Activated T-helper 1 cell treated with Interleukin-2 at 50 U/mL for 16 hours (primary cell): Measurements from ENCODE around the gene PDK3.

Experiments
- DNase-seq: peaks from one replicate; pipeline ENCODE4 v3.0.0-alpha.2; 2020; ENCODE audit warnings: low read depth

PDK3 gene

DNA sequence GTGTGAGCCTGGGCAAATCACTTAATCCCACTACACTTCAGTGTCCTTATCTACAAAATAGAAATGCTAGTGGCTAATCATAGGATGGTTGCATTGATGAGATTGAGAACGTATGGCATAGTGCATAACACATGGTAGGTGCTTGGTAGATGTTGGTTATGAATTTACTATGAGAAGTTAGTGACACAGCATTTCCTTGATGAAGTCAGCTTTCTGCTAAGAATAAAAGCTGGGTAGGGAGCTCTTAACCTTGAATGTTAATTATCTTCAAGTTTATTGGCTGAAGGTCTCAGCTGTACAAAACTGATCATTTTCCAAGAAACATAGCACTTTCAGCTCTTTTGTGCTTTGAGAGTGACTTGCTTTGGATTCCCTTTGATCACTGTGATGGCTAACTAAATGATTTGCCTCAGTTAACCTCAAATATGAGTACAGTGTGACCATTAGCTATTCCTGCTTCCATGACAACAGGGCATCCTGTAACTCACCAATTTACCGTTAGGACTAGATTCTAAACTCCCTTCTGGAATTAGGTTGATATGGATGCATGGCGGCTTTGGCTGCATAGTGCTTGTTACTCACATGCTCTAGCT is 17.8 kb downstream of the PDK3 start:
- no peak for DNase-seq

DNA sequence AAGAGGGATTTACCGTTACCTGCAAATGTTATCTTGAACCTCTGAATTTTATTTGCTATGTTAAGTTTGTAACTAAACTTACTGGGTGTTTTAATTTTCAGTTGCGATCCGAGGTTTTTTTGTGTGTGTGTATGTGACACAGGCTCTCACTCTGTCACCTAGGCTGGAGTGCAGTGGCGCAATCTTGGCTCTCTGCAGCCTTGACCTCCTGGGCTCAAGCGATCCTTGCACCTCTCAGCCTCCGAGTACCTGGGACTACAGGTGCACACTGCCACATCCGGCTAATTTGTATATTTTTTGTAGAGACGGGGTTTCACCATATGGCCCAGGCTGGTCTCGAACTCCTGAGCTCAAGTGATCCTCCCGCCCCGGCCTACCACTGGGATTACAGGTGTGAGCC is 18.5 kb downstream of the PDK3 start:
- no peak for DNase-seq

DNA sequence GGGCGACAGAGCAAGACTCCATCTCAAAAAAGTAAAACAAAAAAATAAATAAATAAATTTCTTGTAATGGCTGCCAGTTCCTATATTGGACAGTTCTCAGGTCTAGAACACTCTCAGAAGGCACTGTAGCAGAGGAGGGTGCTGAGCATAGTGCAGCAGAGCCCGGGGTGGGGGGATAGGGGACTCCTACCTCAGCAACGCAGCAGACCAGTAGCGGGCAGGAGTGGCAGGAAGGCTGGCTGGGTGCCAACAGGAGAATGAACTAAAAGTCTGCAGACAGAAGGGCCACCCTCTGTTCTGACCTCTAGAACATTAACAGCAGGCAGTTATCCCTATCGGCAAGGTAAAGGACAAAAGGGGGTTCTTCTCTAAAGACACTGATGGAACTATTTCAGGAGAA is 20.2 kb downstream of the PDK3 start:
- DNase-seq: no peak

DNA sequence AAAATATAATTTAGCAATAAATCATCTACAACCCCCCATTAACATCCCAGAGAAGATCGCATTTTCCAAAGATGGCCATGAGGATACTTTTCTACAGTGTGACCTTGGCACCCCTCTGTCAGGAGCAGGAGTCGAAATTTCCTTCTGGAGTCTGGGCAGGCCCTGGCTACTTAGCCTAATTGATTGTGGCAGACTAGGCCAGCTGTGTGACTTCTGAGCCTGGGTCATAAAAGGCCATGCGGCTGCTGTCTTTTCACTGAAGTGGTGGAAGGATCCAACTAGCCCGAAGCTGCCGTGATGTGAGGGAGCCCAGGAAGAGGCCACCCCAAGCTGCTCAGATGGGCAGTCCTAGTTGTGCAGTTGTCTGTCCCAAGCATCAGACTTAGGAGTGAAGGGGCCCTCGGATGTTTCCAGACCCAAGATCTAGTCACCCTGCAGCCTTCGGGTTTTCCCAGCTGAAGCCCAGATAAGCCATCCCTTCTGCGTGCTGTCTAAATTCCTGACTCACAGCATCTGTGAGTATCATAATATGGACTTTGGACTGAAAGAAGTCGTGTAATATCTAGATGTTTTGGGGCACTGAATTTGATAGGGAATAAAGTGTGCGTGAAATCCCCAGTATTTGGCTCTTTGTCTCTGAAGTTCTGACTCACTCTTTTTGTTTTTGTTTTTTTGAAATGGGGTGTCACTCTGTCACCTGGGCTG is 21.0 kb downstream of the PDK3 start:
- DNase-seq: no peak

DNA sequence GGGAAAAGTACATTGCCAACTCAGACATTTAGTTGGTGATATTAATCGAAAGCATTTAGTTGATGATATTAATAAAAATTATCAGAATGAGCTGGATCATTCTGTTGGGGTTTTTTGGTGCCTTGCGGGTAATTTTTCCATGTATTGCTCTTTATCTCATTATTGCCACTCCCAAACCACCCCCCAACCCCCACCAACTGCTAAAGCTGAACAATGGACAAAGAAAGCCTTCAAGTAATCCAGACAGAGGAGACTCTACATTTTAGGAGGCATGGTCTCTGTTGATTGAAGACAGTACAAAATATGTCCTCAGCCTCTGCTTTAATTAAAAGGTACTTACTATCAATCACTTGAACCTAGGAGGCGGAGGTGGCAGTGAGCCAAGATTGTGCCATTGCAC is 22.5 kb downstream of the PDK3 start:
- no peak for DNase-seq

DNA sequence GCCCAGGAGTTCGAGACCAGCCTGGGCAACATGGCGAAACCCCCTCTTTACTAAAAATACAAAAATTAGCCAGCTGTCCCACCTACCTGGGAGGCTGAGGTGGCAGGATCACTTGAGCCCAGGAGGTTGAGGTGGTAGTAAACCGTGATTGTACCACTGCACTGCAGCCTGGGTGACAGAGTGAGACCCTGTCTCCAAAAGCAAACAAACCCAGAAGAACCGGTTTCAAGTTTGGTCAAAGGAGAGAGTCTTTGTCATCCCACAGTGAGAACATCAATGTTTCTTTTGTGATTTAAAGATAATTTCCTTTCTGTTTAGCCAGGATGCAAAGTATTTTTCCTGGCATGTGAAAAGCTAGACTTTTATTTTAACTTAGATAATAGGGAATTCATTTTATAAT is 26.7 kb downstream of the PDK3 start:
- no peak for DNase-seq

DNA sequence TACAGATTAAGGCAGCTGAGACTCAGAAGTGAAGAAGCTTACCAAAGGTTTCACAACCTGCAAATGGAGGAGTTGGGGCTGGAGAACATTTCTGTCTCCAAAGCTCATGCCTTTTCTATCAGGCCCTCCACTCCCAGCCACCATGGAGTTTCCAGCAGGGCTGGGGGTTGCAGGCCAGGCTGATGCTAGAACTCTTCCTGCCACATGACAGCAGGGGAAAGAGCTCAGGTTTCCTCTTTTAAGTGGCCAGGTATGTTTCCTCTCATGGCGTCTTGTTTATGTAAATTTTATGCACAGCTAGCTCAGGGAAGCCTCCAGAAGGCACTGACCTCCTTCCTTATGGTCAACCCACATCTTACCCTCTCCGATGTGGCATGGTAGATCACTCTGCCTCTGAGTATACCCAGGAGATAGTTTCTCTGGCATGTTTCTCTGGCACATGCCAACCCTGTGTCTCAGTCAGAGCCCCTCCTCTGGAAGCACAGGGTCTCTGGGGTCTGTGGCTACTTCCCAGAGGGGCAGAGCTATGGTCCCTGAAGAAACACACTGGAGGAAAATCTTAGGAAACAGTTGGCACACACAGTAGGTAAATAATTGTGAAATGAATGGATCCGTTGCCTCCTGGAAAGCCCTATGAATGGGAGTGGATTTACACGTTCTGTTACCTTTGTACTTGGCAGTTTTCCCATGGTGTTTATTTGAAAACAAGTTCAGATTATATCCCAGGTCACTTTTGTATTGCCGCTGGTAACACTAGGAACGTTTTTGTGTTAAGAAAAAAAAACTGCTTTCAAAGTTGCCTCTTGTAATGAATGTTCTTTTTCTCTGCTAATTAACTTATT is 28.9 kb downstream of the PDK3 start:
- DNase-seq: no peak

DNA sequence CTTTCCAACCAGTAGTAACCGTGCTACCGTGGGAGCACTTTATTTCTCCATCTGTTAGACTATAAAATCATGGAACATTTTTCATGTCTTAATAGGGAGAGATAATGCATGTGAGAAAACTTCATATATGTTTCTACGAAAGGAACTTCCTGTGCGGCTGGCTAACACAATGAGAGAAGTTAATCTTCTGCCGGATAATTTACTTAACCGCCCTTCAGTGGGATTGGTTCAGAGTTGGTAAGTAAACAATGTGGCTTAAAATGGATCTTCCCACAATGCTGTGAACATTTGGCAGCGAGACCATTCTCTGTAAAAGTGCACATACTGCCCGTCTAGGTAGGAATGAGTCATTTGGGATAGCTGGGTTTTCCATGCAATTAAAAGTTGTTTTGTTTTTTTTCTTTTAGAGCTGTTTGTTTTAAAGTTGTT is 29.6 kb downstream of the PDK3 start:
- DNase-seq: no peak

DNA sequence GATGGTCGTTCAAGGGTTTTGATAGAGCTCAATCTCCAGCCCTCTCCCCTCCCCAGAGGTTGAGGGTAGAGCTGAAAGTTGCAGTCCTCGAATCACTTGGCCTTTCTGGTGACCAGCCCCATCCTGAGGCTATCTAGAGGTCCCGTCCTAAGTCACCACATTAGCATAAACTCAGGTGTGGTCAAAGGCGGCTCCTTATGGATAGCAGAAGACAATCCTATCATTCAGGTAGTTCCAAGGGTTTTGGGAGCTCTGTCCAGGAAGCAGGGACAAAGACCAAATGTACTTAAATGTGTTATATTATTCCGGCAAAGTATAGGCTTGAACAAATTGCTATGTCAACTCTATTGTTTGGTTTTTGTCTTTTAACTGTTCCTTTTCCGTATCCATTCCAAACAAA is 30.6 kb downstream of the PDK3 start:
- DNase-seq: no peak

DNA sequence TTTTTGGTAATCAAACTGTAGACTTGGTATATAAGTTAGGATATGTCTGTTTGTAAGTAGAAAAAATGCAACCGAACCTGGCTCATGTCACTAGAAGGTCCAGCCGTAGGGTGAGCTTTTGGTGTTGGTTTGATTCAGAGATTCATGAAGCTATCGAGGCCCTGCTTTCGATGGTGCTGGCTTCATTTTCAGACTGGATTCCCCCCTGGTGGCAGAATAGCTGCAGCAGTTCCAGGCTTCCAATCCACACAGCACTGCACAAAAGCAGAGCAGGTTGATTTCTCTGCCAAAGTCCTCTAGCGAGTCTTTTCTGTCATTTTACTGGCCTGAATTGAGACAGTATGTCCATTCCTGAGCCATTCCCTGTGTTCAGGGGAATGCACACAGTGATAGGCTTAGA is 33.1 kb downstream of the PDK3 start:
- no peak for DNase-seq

DNA sequence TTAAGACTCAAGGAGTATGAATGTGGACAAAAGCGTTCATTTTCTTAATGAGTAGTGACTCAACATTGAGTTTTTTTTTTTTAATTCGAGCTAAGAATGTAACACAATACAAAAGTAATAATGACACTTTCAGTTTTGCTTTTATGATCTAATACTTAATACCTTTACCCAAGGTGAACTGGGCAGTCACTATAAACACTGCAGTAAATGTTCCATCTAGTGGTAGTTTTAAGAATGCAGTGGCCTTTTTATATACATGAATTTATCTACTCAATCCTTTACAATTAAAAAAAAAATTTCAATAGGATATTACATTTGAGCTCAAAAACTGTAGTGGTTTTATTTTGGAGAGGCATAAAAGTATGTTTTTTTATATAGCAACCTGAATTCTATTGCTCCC is 33.9 kb downstream of the PDK3 start:
- no peak for DNase-seq

DNA sequence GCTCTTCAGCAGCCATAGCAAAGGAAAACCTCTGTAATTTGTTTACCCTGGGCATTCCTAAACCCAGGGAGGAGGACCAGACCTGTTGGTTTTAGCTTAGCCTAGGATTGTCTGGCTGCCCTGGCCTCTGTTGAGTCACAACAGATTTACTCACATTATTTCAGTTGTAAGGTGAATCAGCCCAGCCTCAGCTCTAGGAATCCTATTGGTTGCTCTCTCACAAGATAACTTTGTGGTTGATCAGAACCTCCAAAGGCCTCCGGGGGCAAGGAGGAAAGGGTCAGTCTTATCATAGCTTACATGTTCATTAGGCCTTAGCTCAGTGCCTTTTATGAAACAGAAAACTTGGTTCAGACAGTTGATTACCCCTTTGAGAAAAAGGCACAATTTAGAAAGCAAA is 41.0 kb downstream of the PDK3 start:
- no peak for DNase-seq

DNA sequence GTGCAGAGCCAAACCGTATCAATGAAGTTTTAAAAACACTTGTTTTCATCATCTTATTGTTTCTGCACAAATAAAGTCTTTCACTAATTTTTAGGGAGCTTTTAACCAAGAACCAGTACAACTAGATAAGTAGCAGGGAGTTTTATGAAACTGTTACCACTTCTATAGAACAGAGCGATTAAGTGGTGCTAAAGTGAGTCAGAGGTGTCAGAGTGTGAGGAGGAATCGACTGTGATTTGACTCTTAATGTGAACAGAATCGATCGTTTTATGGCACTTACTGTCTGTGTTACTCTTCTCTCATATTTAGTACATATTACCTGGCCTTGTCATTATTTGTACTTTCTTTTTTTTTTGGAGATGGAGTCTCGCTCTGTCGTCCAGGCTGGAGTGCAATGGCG is 43.3 kb downstream of the PDK3 start:
- DNase-seq: no peak

DNA sequence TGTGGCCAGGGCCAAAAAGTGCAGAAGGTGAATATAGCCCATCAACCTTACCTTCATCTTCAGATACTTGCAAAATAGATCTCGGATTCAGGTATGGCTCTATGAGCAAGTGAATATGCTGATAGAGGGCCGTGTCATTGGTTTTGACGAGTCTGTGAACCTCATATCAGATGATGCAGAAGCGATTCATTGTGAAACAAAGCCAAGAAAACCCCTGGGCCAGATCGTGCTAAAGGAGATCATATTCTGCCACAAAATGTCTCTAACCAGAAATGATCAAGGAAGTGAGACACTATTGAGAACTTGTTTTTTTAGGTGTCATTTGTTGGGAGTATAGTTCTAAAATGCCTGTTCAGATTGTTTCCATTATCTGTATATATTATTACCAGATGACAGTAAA is 48.3 kb downstream of the PDK3 start:
- DNase-seq: no peak

DNA sequence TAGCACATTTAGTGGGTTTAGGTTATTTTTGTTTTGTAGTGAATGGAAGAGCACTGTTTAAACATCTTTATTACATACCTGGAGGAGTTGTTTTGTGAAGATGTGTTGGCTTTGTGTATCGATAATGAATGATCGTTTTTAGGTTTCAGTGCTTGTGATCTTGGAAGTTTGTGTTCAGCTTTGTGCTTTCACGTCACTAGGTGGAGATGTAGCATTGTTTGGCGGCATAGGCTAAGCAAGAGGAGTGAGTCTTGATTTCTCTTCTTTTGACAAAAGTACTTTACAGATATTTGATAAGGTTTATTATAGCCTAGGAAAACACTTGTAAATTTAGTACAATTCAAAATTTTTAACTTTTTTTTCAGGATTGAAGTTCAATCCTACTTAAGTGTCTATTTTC is 50.4 kb downstream of the PDK3 start:
- no peak for DNase-seq

DNA sequence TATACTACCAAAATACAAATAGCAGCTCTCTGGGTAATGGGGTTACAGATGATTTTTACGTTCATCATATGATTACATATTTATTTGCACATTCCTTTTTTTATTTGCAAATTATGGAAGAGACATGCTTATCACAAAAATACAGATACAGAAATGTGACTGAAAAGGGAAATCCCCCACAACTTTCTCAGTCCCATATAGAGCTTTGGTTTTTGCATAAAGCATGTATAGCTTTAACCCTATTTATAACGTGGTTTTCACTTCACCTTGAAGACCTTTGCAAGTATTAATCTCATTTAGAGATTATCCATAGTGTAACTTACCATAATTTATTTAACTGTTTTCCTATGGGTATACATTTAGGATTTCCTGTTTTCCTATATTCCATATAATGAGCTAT is 55.4 kb downstream of the PDK3 start:
- DNase-seq: no peak

DNA sequence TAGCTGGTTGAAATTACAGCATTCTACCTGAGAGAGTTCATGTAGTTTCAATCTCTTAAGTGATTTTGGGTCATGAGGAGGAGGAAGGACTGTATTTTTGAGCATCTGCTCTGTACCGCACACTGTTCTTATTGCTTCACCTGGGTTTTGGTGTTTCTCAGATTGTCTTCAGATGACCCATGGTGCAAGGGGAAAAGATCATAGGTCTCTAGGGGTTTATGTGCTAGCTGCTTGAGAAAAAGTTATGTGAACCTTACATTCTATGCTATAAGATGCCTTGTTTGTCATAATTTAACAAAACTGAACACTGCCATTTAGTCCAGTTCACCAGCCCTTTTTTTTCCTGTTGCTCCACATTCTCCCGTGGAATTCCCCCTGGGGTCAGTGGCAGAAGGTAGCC is 60.4 kb downstream of the PDK3 start:
- no peak for DNase-seq

DNA sequence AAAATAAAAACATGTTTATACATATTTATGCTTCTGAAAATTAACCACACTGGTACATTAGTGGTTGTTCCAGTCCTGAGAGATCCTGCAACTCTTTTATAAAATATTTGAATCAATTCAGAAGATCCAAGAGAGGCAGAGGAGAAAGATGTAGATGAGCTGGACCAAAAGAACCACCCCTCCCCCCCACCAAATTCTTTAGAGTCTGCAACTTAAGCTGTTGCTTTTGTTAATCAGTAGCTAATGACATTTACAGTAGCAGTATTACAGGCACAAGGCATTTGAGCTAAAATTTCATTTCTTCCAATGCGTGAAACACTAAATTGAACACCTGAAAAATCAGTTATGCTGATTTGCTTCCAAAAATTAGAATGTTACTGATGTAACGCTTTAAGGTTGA is 61.5 kb downstream of the PDK3 start:
- DNase-seq: no peak

DNA sequence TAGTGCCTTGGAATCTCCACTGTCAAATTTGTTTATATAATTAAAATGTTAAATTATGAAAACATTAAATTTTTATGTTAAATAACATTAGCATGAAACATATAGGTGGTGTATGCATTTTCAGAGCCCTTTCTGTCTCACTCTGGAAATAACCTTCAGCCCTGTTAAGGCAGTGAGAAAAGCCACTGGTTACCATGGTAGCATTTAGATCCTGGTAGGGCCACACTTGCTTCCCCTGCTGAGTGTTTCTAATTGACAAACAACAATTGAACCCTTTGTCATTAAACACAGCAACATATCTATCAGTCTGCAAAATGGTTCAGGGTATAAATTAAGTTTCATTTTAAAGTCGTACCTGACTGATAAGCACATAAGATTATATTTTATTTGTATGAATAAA is 63.5 kb downstream of the PDK3 start:
- DNase-seq: no peak

DNA sequence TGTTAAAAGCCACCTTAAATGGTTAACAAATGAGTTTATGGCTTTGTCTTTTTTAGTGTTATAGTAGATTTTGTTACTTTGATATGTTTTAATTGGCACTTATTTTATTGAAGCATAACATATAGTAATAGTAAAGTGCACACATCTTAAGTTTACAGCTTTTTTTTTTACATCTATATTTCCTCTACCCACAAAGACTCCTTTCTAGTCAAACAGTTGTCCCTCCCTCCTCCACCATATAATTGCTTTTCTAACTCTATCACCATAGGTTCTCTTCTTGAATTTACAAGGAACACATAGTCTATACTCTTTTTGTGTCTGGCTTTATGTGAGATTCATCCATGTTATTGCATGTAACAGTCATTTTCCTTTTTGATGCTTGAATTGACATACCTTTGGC is 71.5 kb downstream of the PDK3 start:
- no peak for DNase-seq

DNA sequence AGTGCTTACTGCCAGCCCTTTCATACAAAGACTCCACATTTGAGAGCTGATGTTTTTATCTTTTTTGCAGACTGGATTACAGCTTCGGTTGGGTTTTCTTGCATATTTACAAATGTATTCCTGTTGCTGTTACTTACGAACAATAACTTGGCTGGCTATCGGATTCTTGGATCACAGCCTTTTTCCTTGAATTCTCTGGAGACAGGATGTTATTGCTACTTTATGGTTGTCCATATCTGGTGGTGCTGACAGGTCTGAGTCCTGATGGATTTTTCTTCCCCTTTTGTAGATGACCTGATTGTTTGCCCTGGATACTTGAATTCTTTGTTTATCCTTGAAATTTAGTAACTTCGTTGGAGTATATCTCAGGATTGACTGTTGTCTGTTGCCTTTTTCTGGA is 77.7 kb downstream of the PDK3 start:
- DNase-seq: no peak

DNA sequence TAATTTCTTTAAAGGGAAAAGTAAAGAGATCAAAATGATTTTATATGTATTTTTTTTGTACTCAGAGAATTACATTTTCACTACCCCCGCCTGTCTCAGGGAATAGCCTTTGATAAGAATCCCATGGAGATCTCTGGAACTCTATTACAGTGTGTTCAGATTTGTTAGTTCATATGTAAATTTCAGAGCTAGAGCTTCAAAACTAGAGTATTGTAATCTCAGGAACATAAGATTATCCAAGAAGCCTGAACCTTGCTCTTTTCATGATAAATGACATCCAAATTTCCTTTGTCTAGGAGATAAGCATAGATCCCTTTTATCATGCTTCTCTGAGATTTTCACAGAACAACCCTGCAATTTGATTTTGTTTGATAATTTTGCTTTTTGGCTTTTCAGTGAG is 82.9 kb downstream of the PDK3 start:
- DNase-seq: no peak

DNA sequence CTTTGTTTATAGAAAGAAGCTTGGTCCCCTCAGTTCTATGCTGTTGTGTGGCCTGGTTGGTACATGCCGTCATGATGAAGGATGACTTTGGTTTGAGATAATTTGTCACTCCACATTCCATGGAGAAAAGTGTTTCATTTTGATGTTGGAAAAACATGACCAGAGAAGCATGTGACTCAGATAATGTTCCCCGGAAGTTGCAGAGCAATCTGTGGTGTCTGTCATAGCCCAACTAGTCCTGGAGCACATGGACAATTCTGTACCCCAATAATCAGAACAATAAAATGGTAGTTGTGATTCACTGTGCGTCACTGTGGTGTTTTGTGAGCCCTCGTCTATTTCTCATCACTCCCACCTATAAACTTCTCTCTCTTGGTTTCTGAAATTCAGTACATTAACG is 85.1 kb downstream of the PDK3 start:
- DNase-seq: no peak

DNA sequence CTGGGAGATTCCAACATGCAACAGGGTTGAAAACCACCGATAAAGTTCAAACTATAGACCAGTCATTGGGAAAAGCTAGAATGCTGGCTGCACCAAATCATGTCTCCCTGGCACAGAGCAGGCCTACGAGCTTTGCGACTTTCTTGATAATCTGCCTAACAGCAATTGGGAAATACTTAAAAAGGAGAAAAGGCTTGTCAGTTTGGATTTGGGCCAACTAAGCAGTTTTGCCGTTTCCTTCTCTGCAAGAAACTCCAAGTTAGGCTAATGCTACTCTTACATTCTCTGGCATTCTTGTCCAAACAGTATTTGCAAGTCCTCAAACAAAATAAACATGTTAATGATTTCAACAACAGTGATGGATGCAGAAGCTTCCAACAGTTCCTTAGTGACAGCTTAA is 87.9 kb downstream of the PDK3 start:
- DNase-seq: no peak
